Tibial nerve (tissue), 4 donors: ENCODE data around the gene ERC2.

Experiments
- CTCF ChIP-seq, 5 experiments: fragments of 200-600 bp in 3 of 5; fragments of 450-650 bp in 2 of 5; sonication (generic) in 3 of 5; IDR thresholded peaks; one replicate each; pipeline ENCODE4 v1.5.1; 2016 to 2019; ENCODE audit warnings: antibody characterized with exemption in 5 of 5, mild to moderate bottlenecking in 3 of 5, moderate library complexity in 2 of 5
- EP300 ChIP-seq, 2 donors: sonication (generic); formaldehyde crosslinking; IDR thresholded peaks; one replicate each; pipeline ENCODE4 v1.6.1; 2017; ENCODE audit warnings: antibody characterized with exemption in 2 of 2, mild to moderate bottlenecking in 1 of 2

GRCh38 chr3:56370991-56371775 lies 97.1 kb downstream of the ERC2 start:
- TF ChIP-seq CTCF (IDR thresholded peaks at IDR 0.05), result no peak
- TF ChIP-seq EP300 (IDR thresholded peaks at IDR 0.05), result no peak
